ENCODE data around the gene WDR44.
"Not testable (repeated sequence)": the region's sequence is repeated elsewhere in the genome, so short reads cannot be mapped to it uniquely, and the experiment has no call there.

The WDR44 gene

DNA sequence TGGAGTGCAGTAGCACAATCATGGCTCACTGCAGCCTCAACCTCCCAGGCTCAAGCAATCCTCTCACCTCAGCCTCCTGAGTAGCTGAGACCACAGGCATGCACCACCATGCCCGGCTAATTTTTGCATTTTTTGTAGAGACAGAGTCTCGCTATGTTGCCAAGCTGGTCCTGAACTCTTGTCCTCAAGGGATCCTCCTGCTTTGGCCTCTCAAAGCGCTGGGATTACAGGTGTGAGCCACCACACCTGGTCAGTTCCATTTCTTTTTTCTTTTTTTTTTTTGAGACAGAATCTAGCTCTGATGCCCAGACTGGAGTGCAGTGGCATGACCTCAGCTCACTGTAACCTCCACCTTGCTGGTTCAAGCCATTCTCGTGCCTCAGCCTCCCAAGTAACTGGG is 136.5 kb downstream of the WDR44 start:
- not testable (repeated sequence) for DNase-seq (ENCODE audit: low read depth)

DNA sequence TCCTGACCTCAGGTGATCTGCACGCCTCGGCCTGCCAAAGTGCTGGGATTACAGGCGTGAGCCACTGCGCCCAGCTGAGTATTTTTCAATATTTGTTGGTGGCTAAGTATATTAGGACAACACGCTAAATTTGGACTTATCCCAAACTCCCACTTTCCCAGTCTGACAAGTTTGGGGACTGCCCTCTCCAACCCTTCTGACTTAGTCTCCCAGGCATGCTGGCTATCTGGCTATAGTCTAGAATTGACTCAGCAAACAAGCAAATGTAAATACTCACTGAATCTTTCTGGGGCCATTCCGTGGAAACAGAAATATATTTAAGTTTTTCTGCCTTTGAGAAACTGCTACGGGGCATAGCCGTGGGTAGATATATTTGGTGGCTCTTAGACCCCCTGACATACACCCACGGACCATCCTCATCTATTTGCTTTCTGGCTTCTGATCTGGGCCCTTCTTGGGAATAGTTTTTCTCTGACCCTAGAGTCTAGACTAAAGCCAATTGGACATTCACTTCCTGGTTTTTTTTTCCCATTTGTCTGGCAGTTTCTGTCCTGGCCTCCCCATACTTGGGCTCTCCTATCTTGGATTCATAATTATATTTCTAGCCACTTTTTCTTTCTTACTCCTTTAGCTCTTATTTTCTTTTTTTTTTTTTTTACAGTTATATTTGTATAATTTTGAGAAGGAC is 138.5 kb downstream of the WDR44 start:
- DNase-seq (ENCODE audit: low read depth), result no peak

DNA sequence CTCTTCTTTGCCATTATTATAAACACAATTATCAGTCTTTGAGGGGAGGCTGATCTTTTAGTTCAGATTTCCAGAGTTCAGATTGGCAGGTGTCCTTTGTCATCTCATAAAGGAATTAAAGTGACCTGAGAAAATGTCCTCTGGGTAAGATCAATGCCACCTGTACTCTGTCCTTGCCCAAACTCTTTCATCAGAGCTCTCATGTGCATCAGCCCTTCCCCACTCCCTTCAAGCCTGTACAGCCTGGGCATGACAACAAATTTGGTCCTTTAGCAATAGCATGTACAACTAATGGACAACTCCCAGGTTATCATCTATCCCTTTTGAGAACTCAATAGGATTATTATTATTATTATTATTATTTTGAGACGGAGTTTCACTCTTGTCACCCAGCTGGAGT is 140.8 kb downstream of the WDR44 start:
- DNase-seq (ENCODE audit: low read depth), result not testable (repeated sequence)

DNA sequence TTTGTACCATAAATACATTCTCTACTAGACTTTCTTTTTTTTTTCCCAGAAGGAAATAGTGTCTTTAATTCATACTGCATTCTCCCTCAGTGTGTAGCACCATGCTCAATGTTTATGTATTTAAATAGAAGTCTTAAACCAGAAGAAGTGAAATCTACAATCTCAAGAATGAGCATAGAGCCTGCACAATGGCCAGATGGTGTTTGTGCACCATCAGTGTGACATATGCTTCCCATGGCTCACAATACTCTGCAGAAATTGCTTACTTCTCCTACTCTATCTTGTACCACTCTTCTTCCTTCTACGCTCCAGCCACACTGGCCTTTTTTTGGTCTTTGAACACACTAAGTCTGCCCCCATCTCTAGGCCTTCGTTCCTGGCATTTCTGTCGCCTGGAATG is 147.1 kb downstream of the WDR44 start:
- DNase-seq (ENCODE audit: low read depth), result no peak

DNA sequence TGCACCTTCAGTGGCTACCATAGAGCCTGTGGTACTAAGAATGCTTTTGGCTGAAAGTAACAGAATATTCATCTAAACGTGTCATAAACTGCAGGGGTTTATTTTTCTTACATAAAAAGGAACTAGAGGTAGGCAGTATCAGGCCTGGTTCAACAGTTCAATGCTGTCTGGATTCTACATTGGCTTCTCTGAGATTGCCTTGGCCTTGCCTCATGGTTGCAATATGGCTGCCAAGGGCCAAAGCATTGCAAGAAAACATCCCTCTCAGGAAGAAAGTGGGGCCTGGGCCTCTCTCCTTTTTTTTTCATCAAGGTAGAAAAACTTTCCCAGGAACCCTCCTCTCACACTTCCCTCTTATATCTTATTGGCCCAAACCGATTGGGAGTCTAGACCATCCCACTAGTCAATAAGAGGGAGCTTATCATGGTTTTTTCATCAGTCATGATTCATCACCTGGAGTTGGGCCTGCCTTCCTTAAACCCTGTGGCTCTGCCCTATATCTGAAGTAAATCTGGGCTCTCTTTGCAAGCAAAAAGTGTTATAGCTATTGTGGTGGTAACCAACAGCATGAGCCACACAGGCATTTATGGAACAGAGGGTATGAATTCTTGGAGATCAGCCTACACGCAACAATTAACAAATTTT is 147.9 kb downstream of the WDR44 start:
- no peak for DNase-seq (ENCODE audit: low read depth)

DNA sequence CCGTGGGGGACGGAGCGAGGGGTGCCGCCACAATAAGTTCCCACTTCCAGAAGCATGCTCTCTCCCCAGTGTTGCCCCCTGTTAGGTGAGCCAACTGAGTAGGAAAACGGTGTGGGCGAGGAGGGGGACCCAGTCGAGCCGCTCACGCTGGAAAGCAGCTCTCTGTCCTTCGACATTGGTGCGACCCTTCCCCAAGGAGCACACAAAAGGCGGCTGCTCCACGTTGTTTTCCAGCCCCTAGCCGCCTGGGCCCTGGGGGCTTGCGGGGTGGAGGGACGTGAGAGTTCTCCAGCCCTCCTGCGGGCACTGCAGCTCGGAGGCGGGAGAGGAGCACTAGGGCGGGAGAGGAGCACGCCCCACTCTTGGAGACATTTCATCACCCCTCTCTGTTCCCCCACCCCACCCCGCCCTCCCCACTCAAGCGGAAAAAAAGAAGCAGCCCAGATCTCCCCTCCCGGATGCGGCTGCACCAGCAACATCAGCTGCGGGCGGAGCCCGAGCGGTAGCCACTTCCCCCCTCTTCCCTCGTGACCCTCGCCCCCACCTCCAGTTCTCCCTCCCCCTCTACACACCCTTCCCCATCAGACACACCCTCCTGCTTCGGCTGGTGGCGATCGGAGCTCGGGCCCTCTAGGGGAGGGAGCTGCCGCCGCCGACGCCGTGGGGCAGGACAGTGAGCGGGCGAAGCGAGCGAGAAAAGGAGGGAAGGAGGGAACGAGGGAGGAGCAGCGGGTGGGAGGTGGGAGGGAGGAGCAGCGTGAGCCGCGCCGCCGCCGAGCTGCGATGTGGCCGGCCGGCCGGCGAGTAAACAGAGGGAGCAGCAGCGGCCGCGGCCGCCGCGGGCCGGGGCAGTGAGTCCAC is 149.4 kb downstream of the WDR44 start, which contains the start of gene DOCK11:
Gene DOCK11, plus strand, starts transcription at position 755 of the 861 bp plus-strand sequence. CDS start 157 bp downstream, outside the sequence.
- peak; percentile 69 for DNase-seq (ENCODE audit: low read depth)

DNA sequence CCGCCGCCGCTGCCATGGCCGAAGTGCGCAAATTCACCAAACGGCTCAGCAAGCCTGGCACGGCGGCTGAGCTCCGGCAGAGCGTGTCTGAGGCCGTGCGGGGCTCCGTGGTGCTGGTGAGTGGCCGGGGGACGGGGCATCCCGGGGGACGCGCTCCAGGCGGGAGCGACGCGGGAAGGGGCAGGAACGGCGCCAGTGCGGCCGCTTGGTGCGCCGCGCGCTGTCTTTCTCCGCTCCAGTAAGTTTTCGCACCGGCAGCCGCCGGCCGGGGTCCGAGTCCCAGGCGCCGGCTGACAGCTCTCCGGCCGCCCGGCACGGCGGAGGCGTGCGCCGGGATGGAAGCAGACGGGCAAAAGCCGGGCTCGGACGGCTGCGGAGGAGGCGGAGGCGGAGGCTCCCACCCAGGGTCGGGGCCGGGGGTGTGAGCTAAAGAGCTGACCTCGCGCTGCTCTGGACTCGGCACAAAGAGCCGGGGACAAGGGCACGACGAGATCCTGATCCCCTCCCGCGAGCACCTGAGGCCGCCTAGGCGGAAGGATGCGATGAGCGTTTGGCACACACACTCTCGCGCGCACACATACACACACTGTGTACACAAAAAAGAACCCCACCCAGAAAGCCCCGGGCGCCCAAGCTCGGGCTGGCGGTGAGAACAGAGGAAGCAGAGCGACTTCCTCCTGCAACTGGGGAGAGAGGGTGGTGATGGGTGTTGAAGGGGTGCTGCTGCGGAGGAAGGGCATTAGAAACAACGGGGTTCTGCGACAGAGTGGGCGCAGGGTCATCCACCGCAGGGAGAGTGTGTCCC is 150.3 kb downstream of the WDR44 start:
- peak; percentile 60 for DNase-seq (ENCODE audit: low read depth)

DNA sequence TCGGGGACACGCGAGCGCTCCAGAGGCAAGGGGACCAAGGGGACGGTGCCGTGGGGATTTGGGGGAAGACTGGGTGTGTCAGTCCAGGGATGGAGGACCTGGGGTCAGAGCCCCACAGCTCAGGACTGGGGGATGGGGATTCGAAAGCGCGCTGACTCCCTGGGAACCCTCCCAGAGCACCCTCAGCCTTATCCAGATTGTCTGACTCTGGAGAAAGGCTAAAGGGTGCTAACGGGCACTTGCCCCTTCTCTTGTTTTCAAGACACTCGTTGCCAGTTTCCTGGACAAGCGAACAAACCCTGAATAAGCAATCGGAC is 150.8 kb downstream of the WDR44 start:
- DNase-seq (ENCODE audit: low read depth), result no peak

DNA sequence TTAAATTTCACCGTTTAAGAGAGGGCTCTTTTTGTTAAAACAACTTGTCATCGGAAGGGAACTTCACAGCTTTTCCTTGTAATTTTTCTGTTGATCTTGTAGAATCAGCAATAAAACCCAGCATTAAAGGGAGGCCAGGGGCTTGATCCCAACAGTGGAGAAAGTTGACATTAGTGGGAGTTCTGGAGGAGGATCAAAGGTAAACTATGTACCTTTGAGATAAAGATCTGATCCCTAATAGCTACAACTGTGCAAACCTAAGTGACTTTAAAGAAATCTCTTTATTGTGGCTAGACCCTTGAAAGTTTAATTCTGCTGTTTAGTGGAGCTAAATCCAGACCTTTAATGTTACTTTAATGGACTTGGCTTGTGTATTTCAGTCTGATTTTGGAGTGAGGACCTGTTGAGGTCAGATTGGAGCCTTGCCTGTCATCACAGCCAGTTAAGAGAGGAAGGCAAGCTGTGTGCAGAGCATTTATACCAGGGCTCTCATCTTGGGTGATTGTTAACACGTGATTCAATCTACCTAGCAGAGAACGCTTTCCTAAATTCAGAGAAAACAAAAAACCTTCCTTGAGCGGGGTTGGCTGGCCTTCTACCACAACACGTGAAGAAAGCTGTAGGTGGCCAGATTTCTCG is 151.4 kb downstream of the WDR44 start:
- no peak for DNase-seq (ENCODE audit: low read depth)

DNA sequence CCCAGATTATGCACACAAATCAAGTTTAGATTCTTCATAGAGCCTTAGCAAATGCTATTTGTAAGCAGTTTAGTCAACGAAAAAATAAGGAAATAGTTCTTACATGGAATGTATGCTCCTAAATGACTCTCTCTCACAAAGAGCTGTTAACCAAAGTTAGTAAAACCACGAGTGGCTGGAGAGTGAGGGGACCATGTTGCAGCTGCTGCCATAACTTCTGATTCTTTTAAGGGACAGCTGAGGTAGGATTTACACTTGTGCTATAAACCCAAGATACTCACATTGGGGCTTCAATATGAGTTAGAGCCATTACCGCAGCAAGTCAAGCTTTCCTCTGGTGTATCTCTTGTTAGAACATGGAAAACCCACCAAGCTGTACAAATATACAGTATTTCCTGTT is 152.4 kb downstream of the WDR44 start:
- DNase-seq (ENCODE audit: low read depth), result no peak

DNA sequence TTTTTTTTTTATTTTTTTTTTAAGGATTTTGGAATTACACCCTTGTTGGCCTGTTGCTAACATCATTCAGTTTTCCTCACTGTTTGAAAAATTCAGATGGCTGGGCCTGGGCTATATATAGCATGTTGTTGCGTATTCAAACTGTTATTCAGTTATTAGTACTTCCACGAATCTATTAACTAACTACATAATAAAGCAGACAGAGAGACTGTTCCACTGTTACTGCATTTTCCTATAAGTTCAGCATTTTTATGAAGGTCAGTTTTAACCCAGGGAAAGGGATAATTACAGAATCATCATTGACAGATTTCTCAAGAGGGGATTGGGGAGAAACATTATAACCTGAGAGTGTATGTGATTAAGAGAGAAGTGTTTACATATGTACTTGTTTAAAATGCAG is 152.8 kb downstream of the WDR44 start:
- no peak for DNase-seq (ENCODE audit: low read depth)

DNA sequence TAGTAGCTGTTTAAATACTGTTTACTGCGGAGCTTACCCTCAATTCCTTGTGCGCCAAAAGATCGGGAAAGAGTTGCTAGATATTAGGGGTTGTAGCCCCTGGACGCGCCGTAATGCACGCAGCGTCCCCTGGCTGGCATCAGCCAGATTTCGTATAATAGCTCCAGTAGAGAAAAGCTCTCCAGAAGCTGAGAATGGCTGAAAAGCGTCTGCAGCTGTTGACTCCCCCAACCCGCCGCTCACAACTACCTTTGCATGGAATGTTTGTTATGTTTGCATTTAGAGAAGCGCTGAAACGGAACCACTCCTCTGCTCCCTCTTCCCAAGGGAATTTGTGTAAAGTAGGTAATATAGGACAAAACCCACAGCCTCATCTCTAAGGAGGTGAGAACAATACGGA is 153.4 kb downstream of the WDR44 start:
- DNase-seq (ENCODE audit: low read depth), result no peak
